ENCODE measurements around the gene PIM1.
A peak's percentile ranks its signal among the peaks of the same experiment; 100 is the strongest.

Gene PIM1

DNA sequence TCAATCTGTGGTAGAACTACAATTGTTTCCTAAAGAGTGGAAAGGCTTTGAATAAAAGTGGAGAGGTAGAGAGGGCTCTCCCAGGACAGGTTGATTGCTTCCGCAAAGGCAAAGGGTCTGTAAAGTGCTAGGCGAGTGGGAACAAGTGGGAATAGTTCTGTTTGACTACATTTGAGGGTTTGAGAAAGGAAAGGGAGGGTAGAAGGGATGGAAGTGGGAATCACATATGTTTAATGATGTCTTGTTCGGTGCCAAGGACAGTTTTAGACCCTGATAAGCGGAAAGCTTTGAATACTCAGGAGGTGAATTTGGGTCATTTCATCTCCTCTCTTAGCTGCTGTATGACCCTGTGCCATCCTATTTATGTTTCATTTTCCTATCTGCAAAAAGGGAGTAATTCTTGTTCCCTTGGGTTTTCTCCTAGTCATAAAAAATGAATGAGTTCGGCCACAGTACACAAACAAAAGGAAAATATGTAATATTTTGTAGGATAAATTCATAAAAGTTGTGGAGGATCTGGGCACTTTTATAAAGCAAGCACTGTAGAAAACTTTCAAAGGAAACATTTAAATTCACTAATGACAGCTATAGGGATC lies 1.7 kb upstream of the PIM1 start:
- TF ChIP-seq, protein P1, sequence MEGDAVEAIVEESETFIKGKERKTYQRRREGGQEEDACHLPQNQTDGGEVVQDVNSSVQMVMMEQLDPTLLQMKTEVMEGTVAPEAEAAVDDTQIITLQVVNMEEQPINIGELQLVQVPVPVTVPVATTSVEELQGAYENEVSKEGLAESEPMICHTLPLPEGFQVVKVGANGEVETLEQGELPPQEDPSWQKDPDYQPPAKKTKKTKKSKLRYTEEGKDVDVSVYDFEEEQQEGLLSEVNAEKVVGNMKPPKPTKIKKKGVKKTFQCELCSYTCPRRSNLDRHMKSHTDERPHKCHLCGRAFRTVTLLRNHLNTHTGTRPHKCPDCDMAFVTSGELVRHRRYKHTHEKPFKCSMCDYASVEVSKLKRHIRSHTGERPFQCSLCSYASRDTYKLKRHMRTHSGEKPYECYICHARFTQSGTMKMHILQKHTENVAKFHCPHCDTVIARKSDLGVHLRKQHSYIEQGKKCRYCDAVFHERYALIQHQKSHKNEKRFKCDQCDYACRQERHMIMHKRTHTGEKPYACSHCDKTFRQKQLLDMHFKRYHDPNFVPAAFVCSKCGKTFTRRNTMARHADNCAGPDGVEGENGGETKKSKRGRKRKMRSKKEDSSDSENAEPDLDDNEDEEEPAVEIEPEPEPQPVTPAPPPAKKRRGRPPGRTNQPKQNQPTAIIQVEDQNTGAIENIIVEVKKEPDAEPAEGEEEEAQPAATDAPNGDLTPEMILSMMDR (IDR thresholded peaks at IDR 0.05): no peak
- TF ChIP-seq ZFX (IDR thresholded peaks at IDR 0.05; ENCODE audit: borderline replicate concordance): no peak
- H3K27ac ChIP-seq: no peak overlapping the region

DNA sequence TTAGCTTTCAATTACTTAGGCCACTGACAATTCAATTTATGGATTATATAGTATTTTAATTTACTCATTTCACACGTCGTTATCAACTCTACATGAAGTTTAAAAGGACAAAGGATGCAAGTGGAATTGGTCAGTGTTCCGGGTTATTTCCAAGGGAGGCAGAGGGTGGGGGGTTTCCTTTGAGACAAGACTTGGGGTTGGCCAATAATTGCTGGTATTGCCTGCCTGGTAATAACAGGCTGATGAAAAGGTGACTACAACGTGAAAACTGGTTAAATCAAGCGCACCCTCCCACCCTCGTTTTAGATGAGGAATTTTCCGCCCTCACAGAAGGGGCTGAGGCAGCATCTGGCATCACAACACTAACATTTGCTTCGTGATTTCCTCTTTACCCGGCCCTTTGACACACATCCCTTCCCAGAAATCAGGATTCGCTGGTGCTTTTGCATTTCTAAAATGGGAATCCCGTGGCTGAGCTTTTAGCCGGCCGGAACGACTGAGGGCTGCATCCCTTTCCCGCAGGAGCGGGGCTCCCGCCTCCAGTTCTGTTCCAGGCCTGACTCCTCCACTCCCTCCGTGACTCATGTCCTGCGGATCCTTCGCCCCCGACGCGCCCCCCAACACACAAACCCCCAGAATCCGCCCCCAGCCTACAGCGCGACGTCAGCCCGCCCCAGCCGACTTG lies 999 bp upstream of the PIM1 start:
- no peak overlapping the region for H3K27ac ChIP-seq
- no peak for TF ChIP-seq ZFX (IDR thresholded peaks at IDR 0.05; ENCODE audit: borderline replicate concordance)
- TF ChIP-seq, protein P1 (IDR thresholded peaks at IDR 0.05): no peak

DNA sequence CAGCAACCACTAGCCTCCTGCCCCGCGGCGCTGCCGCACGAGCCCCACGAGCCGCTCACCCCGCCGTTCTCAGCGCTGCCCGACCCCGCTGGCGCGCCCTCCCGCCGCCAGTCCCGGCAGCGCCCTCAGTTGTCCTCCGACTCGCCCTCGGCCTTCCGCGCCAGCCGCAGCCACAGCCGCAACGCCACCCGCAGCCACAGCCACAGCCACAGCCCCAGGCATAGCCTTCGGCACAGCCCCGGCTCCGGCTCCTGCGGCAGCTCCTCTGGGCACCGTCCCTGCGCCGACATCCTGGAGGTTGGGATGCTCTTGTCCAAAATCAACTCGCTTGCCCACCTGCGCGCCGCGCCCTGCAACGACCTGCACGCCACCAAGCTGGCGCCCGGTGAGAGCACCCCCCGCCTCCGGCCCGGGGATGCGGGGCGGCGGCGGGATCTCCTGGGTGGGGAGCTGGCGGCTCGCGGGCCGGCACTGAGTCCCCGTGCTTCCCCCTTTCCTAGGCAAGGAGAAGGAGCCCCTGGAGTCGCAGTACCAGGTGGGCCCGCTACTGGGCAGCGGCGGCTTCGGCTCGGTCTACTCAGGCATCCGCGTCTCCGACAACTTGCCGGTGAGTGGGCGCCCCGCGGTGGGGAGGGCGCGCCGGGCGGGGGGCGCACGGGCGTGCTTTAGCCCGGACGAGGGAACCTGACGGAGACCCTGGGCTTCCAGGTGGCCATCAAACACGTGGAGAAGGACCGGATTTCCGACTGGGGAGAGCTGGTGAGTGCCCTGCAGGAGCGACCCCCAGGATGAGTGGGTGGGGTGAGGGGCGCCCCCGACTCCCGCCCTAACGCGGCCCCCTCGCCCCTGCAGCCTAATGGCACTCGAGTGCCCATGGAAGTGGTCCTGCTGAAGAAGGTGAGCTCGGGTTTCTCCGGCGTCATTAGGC lies 585 bp downstream of the PIM1 start:
- H3K27ac ChIP-seq: peak overlapping the region; percentile 80
- no peak for TF ChIP-seq ZFX (IDR thresholded peaks at IDR 0.05; ENCODE audit: borderline replicate concordance)
- TF ChIP-seq, protein P1 (IDR thresholded peaks at IDR 0.05): peak; percentile 32

DNA sequence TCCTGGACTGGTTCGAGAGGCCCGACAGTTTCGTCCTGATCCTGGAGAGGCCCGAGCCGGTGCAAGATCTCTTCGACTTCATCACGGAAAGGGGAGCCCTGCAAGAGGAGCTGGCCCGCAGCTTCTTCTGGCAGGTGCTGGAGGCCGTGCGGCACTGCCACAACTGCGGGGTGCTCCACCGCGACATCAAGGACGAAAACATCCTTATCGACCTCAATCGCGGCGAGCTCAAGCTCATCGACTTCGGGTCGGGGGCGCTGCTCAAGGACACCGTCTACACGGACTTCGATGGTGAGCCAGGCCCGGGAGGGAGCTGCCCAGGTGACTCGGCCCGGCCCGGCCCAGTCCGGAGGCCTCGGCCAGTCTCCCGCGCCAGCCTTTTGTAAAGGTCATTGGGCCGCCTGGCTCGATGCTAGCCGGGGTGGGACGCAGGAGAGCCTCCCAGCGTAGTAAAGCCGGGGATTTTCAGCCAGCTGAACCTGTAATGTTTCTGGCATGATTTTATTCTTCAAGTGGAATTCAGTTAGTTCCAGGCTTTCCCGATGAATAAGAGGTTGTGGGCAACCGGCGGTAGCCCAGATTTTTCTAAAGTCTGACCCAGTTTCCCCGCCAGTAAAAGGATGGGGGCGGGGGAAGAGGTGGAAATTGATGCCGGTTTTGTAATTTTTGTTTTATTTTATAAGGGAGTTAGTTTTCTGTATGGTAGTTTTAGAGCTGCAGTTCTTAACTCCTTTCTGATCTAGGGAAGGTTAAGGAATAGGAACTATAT lies 1.4 kb downstream of the PIM1 start:
- H3K27ac ChIP-seq: peak overlapping the region; percentile 80
- no peak for TF ChIP-seq ZFX (IDR thresholded peaks at IDR 0.05; ENCODE audit: borderline replicate concordance)
- TF ChIP-seq, protein P1 (IDR thresholded peaks at IDR 0.05): no peak

DNA sequence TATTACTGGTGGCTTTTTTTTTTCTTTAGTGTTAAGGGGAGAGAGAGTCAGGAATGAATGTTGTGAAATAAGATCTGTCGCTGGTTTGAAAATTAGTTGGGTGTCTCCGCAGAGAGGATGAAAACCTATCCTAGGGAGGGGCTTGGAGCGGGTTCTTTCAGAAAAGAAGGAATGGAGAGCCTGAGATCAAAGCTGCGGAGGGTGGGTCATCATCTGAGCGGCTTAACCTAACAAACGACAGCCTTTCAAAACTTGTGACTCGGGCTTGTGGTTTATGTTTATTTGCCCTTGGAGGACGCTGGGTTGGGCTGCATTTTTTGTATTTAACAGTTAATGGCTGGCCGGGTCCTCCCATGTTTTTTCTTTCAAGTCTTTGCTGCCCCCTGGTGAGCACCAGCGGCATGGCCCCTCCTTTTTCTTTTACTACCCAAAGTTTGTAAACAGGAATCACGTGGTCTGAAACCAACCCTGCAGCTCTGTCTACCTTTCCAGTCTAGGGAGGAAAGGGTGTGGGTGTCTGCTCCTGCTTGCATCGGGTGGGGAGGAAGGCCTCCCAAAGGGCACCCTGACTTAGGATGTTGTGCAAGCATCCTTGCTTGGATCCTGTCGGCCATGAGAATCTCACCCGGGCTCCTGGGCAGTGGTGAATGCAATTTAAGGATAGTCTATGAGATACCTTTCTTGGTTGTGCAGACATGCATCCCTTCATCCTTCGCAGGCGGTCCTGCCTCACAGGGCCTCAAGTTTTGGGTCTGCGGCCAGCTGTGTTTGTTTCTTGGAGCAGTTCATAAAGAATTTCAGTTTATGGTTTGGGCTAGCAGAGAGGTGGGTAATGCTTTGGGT lies 2.2 kb downstream of the PIM1 start:
- no peak for TF ChIP-seq ZFX (IDR thresholded peaks at IDR 0.05; ENCODE audit: borderline replicate concordance)
- TF ChIP-seq, protein P1 (IDR thresholded peaks at IDR 0.05): peak; percentile 87
- H3K27ac ChIP-seq: peak overlapping the region; percentile 80

DNA sequence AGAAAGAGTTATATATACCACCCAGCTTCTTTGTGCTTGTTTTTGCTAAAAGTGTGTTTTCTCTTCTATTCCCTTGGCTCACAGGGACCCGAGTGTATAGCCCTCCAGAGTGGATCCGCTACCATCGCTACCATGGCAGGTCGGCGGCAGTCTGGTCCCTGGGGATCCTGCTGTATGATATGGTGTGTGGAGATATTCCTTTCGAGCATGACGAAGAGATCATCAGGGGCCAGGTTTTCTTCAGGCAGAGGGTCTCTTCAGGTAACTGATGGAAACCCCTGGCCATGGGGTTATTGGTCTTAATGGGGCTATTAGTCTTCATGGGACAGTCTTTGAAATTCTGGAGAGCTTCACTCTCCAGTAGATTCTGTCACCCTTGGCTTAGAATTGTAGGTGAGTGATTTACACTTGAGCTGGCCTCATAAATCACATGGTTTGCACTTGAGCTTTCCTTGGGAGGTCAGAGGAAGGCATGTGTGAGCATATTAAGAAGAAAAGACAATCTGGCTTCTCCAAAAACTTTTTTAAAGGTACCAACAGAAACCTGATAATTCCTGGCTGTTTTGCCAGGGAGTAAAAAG lies 3.0 kb downstream of the PIM1 start:
- H3K27ac ChIP-seq: no peak overlapping the region
- TF ChIP-seq, protein P1 (IDR thresholded peaks at IDR 0.05): no peak
- no peak for TF ChIP-seq ZFX (IDR thresholded peaks at IDR 0.05; ENCODE audit: borderline replicate concordance)

All from 22Rv1 (cell line).